Smooth muscle cell of the brain vasculature (primary cell): Measurements from ENCODE around the gene GINS1.

Source experiments
- DNase-seq: peaks from one replicate; pipeline ENCODE4 v3.0.0-alpha.2; 2012; ENCODE audit warnings: low read depth, low spot score

The GINS1 gene

GRCh38 chr20:25493137-25493536, 85.7 kb downstream of the GINS1 start:
- no peak for DNase-seq

GRCh38 chr20:25493748-25494505, 86.5 kb downstream of the GINS1 start:
- no peak for DNase-seq

GRCh38 chr20:25494506-25495188, 87.2 kb downstream of the GINS1 start:
- DNase-seq, result no peak

GRCh38 chr20:25495189-25495824, 87.8 kb downstream of the GINS1 start:
- no peak for DNase-seq

- no peak for DNase-seq
These were observed 88.9 kb downstream of the GINS1 start for GRCh38 chr20:25496165-25496967.

- DNase-seq, result no peak
These were observed 89.5 kb downstream of the GINS1 start for GRCh38 chr20:25496968-25497401.

GRCh38 chr20:25497586-25498279, 90.3 kb downstream of the GINS1 start:
- DNase-seq, result no peak
